ENCODE data around the gene IQCN.

IQCN gene

GRCh38 chr19:18291019-18291524 is 16.8 kb upstream of the IQCN start:
- TF ChIP-seq SIN3A (IDR thresholded peaks at IDR 0.05; ENCODE audit: borderline replicate concordance, insufficient read depth, low read length) (no peak), REST (IDR thresholded peaks at IDR 0.05; ENCODE audit: insufficient read depth in 1 of 2, low read depth in 2 of 2, low read length in 2 of 2) (no peak), POLR2AphosphoS5 (IDR thresholded peaks at IDR 0.05; ENCODE audit: low read depth, low read length) (no peak), TAF1 (IDR thresholded peaks at IDR 0.05; ENCODE audit: borderline replicate concordance, insufficient read depth, low read length) (no peak), FOXP2 (optimal IDR thresholded peaks at IDR 0.05; ENCODE audit: borderline replicate concordance, extremely low read depth, extremely low read length, insufficient read depth) (no peak)

GRCh38 chr19:18290302-18291018 is 16.2 kb upstream of the IQCN start:
- TF ChIP-seq SIN3A (IDR thresholded peaks at IDR 0.05; ENCODE audit: borderline replicate concordance, insufficient read depth, low read length) (no peak), POLR2AphosphoS5 (IDR thresholded peaks at IDR 0.05; ENCODE audit: low read depth, low read length) (no peak), FOXP2 (optimal IDR thresholded peaks at IDR 0.05; ENCODE audit: borderline replicate concordance, extremely low read depth, extremely low read length, insufficient read depth) (no peak), TAF1 (IDR thresholded peaks at IDR 0.05; ENCODE audit: borderline replicate concordance, insufficient read depth, low read length) (no peak), REST (IDR thresholded peaks at IDR 0.05; ENCODE audit: insufficient read depth in 1 of 2, low read depth in 2 of 2, low read length in 2 of 2) (no peak)

GRCh38 chr19:18289471-18290301 is 15.4 kb upstream of the IQCN start:
- TF ChIP-seq FOXP2 (optimal IDR thresholded peaks at IDR 0.05; ENCODE audit: borderline replicate concordance, extremely low read depth, extremely low read length, insufficient read depth) (no peak), POLR2AphosphoS5 (IDR thresholded peaks at IDR 0.05; ENCODE audit: low read depth, low read length) (no peak), TAF1 (IDR thresholded peaks at IDR 0.05; ENCODE audit: borderline replicate concordance, insufficient read depth, low read length) (no peak), REST (IDR thresholded peaks at IDR 0.05; ENCODE audit: insufficient read depth in 1 of 2, low read depth in 2 of 2, low read length in 2 of 2) (no peak), SIN3A (IDR thresholded peaks at IDR 0.05; ENCODE audit: borderline replicate concordance, insufficient read depth, low read length) (no peak)

GRCh38 chr19:18287836-18288772 is 13.9 kb upstream of the IQCN start:
- TF ChIP-seq SIN3A (IDR thresholded peaks at IDR 0.05; ENCODE audit: borderline replicate concordance, insufficient read depth, low read length), result no peak
- no peak for TF ChIP-seq FOXP2 (optimal IDR thresholded peaks at IDR 0.05; ENCODE audit: borderline replicate concordance, extremely low read depth, extremely low read length, insufficient read depth)
- no peak for TF ChIP-seq REST (IDR thresholded peaks at IDR 0.05; ENCODE audit: insufficient read depth in 1 of 2, low read depth in 2 of 2, low read length in 2 of 2)
- no peak for TF ChIP-seq TAF1 (IDR thresholded peaks at IDR 0.05; ENCODE audit: borderline replicate concordance, insufficient read depth, low read length)
- TF ChIP-seq POLR2AphosphoS5 (IDR thresholded peaks at IDR 0.05; ENCODE audit: low read depth, low read length), result no peak

Data from PFSK-1 (cell line).